Mucosa of rectum (tissue), 2 donors: ENCODE results near the gene MMP11.

Source experiments
- H3K27ac ChIP-seq, 2 donors: one replicate each; pipeline ENCODE4 v1.7.0; 2013; ENCODE audit warnings: inconsistent platforms in 2 of 2, low read depth in 2 of 2, low read length in 2 of 2
- H3K27me3 ChIP-seq, 2 donors: one replicate each; pipeline ENCODE4 v1.7.0; 2013; ENCODE audit warnings: low read length in 2 of 2; ENCODE audit not compliant: control insufficient read depth in 2 of 2, insufficient read depth in 2 of 2
- H3K36me3 ChIP-seq, 2 donors: one replicate each; pipeline ENCODE4 v1.7.0; 2013; ENCODE audit warnings: low read length in 2 of 2; ENCODE audit not compliant: control insufficient read depth in 2 of 2, insufficient read depth in 2 of 2
- H3K4me1 ChIP-seq, 2 donors: one replicate each; pipeline ENCODE4 v1.7.0; 2013; ENCODE audit warnings: low read length in 2 of 2, mild to moderate bottlenecking in 1 of 2; ENCODE audit not compliant: control insufficient read depth in 2 of 2, insufficient read depth in 2 of 2
- H3K4me3 ChIP-seq, 2 donors: one replicate each; pipeline ENCODE4 v1.7.0; 2013; ENCODE audit warnings: low read length in 2 of 2
- H3K9ac ChIP-seq, 2 donors: one replicate each; pipeline ENCODE4 v1.7.0; 2013; ENCODE audit warnings: low read length in 2 of 2, low read depth in 1 of 2, mild to moderate bottlenecking in 1 of 2
- H3K9me3 ChIP-seq, 2 donors: one replicate each; pipeline ENCODE4 v1.7.0; 2013; ENCODE audit warnings: low read length in 2 of 2; ENCODE audit not compliant: control insufficient read depth in 2 of 2
- donor health status: healthy.
- donor health status: Normal muscosa, but diverticular disease.

Gene MMP11

DNA sequence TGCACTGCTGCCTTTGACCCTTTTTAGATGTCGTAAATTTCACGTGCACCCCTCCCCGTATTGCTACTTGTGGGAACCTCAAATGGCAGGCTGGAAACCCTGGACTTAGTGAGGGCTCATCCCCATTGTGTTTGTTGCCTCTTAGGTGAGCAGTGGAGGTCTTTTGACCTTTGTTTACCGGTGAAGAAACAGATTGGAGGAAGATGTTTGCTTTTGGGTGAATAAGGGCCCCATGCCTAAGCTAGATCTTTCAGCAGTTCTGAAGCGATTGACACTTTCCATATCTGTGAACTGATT is 14.9 kb downstream of the MMP11 start:
- Histone ChIP-seq H3K9ac (peak overlapping the region; percentile 71 to 97), H3K4me3 (peak overlapping the region; percentile 91 to 92), H3K4me1 (peaks cover 21 to 33% of the 10 kb centered on the region in 2 donors), H3K27me3 (no peaks in the 10 kb centered on the region), H3K27ac (peak overlapping the region; percentile 99), H3K9me3 (no peaks in the 10 kb centered on the region), H3K36me3 (peaks cover 10 to 16% of the 10 kb centered on the region in 2 donors)

DNA sequence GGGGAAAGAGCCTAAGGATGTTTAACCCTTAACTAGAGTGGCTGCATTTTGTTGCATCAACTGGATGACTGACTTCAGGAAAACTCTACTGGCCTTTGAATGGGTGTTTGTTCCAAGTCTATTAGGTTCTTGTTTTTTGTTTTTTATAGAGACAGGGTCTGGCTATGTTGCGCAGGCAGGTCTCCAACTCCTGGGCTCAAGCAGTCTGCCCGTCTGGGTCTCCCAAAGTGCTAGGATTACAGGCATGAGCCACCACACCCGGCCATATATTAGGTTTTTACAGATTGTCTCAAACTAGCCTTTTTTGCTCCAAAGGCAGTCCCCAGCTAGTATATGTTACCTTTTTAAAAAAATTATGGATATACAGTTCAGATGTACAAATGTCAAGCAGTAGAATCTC is 15.3 kb downstream of the MMP11 start:
- Histone ChIP-seq H3K27ac (no peak overlapping the region), H3K4me1 (peaks cover 21 to 33% of the 10 kb centered on the region in 2 donors), H3K4me3 (peak overlapping the region; percentile 91 to 92), H3K36me3 (peaks cover 12 to 20% of the 10 kb centered on the region in 2 donors), H3K9ac (peak overlapping the region; percentile 71 to 97), H3K27me3 (no peaks in the 10 kb centered on the region), H3K9me3 (no peaks in the 10 kb centered on the region)

DNA sequence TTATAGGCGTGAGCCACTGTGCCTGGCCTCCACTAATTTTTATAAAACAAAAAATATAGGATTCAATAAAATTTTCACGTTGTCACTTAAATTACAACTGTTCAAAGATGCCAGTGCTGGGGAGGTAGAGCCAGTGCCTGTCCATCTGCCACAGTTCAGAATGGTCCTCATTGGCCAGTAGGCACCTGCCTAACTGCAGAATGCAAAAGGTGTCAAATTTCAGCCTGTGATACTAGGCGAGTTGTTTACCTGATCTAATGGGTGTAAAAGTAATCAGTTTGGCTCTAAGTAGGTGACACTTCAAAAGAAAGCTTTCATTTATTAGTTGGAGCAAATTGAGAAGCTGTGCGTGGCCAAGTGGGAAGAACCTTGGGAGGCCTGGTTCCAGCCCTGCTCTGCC is 16.5 kb downstream of the MMP11 start:
- Histone ChIP-seq H3K27me3 (no peaks in the 10 kb centered on the region), H3K36me3 (peaks cover 19 to 26% of the 10 kb centered on the region in 2 donors), H3K4me1 (peaks cover 15 to 23% of the 10 kb centered on the region in 2 donors), H3K9ac (no peak overlapping the region), H3K27ac (no peak overlapping the region), H3K9me3 (no peaks in the 10 kb centered on the region), H3K4me3 (no peak overlapping the region)

DNA sequence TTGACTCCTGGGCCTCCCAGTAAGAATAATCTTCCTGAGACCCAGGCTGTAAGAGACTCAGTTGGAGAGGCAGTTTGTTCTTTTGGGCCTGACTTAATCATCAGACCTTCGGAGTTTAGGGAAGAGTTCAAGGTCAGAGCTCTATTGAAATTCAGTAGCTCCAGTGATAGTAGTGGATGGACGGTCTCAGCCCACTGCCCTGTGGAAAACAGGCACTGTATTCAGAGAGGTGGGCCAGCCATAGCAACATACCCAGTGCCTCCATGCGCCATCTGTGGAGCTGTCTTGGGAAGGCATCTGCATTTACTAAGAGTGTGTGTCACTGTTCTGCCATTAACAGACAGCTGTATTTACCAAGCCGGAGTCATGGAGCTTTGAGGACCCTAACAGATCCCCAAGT is 17.0 kb downstream of the MMP11 start:
- H3K9me3 ChIP-seq, result no peaks in the 10 kb centered on the region
- H3K36me3 ChIP-seq, result peaks cover 24 to 31% of the 10 kb centered on the region in 2 donors
- no peak overlapping the region for H3K27ac ChIP-seq
- no peak overlapping the region for H3K9ac ChIP-seq
- no peaks in the 10 kb centered on the region for H3K27me3 ChIP-seq
- H3K4me3 ChIP-seq, result no peak overlapping the region
- H3K4me1 ChIP-seq, result peaks cover 11 to 19% of the 10 kb centered on the region in 2 donors

DNA sequence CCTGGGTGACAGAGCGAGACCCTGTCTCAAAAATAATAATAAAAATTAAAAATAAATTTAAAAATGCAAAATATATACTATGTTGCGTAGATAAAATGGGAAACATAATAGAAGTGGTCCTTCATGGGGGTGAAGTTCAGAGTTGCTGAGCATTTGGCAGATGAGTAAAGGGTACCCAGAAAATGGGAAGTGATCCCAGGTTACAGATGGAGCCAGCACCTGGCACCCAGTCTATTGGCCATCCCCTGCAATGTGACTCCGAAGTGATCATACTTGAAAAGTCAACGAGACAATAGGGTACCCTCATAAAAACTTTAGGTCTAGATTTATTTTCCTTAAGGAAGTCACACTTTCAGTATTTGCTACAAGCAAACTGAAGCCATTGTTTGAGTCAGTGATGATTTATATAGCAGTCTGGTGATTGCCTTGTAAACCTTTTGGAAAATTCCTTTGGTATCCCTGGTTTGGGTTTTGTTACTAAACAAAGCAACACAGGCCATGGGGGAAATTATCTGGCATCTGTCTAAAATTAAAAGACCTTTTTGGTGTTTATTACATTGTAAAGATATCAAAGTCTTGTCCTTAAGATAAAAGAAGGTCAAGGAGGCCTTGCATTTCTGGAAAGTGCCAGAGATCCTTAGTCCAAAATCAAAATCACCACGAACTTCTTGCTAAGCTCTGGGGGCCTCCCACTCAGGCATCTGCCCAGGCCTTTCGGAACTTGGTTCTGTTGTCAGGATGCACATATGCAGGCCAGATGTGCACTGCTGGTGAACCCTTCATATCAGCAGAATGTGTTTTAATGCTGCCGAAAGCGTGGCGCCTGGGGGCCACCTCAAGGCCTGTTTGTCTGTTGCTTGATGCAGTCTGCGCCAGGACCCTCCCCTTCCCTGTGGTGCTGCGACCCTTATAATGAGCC is 18.4 kb downstream of the MMP11 start:
- H3K4me3 ChIP-seq, result no peak overlapping the region
- peaks cover 11 to 19% of the 10 kb centered on the region in 2 donors for H3K4me1 ChIP-seq
- H3K27ac ChIP-seq, result no peak overlapping the region
- H3K36me3 ChIP-seq, result peaks cover 27 to 37% of the 10 kb centered on the region in 2 donors
- no peak overlapping the region for H3K9ac ChIP-seq
- no peaks in the 10 kb centered on the region for H3K9me3 ChIP-seq
- H3K27me3 ChIP-seq, result no peaks in the 10 kb centered on the region

DNA sequence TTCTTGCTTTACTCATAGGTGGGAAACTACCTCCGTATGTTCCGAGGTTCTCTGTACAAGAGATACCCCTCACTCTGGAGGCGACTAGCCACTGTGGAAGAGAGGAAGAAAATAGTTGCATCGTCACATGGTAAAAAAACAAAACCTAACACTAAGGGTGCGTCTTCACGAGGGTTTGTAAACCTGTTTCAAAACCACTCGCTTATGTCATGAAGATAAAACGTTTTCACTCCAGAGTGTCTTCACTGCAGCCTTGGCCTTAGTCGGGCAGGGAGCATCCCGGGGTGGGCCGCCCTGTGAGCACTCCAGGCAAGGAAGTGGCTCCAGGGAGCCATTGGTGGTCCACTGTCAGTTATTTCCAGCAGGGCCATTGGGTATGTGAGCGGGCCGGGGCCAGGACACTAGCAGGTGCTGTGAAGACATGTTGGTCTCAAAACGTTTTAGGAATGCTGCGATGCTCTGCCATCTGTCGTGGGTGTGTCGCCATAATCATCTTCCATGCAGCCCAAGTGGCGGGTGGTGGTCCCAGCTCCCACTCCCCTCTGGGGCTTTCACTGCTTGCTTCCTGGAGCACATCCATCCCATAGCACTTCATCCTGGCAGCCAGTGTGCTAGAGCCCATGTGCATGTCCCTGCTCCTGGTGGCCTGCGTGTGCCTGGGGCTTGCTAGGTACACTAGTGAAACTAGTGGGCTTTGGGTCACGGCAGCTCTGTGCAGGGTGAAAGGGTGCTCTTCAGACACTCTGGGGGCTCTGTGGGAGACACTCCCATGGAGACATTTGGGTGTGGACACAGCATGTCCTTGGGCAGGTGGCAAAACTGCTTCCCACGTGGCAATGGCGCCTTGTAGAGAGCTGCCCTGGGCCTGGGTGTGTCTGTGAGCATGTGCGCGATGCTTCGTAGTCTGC is 19.3 kb downstream of the MMP11 start:
- Histone ChIP-seq H3K9me3 (no peaks in the 10 kb centered on the region), H3K27me3 (no peaks in the 10 kb centered on the region), H3K27ac (no peak overlapping the region), H3K9ac (no peak overlapping the region), H3K36me3 (peaks cover 34 to 44% of the 10 kb centered on the region in 2 donors), H3K4me1 (peaks cover 4 to 16% of the 10 kb centered on the region in 2 donors), H3K4me3 (no peak overlapping the region)

DNA sequence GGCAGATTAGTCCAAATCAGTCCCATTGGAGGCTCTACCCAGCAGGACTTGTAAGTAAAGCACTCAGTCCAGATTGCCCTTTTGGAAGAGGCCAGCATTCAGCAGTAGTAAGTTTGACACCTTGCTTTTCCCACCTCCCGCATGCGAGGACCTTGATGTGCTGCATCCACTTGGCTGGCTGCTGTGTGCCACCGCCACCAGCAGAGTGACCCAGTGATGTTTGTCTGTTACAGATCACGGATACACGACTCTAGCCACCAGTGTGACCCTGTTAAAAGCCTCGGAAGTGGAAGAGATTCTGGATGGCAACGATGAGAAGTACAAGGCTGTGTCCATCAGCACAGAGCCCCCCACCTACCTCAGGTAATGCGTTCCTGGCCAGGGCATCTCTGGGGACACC is 20.7 kb downstream of the MMP11 start:
- peaks cover 39 to 50% of the 10 kb centered on the region in 2 donors for H3K36me3 ChIP-seq

DNA sequence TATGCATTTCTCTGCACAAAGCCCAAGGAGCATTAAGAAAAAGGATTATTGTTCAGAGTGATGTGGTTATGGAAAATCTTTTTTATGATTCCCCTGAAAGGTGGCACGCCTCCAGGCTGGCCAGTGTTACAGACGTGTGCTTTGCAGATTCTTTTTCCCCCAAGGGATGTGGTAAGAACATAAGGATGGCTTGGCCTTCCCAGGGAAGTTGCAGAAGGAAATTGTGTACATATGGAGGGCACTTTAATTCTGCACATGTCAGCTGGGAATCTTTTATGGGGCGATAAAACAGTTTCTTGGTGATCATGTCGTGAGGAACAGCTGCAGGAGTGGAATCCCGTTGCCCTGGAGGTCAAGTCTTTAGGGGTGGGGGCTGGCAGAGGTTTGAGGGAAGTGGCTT is 23.8 kb downstream of the MMP11 start:
- H3K27ac ChIP-seq, result no peak overlapping the region
- no peaks in the 10 kb centered on the region for H3K27me3 ChIP-seq
- H3K36me3 ChIP-seq, result peaks cover 56 to 61% of the 10 kb centered on the region in 2 donors
- no peaks in the 10 kb centered on the region for H3K9me3 ChIP-seq
- H3K4me1 ChIP-seq, result peaks cover 4 to 7% of the 10 kb centered on the region in 2 donors
- no peak overlapping the region for H3K4me3 ChIP-seq
- no peak overlapping the region for H3K9ac ChIP-seq

More for the DNA sequence above, 20.7 kb downstream of the MMP11 start:
- Histone ChIP-seq H3K27me3 (no peaks in the 10 kb centered on the region), H3K9ac (no peak overlapping the region), H3K4me3 (no peak overlapping the region), H3K4me1 (peaks cover 4 to 7% of the 10 kb centered on the region in 2 donors), H3K9me3 (no peaks in the 10 kb centered on the region), H3K27ac (no peak overlapping the region)

DNA sequence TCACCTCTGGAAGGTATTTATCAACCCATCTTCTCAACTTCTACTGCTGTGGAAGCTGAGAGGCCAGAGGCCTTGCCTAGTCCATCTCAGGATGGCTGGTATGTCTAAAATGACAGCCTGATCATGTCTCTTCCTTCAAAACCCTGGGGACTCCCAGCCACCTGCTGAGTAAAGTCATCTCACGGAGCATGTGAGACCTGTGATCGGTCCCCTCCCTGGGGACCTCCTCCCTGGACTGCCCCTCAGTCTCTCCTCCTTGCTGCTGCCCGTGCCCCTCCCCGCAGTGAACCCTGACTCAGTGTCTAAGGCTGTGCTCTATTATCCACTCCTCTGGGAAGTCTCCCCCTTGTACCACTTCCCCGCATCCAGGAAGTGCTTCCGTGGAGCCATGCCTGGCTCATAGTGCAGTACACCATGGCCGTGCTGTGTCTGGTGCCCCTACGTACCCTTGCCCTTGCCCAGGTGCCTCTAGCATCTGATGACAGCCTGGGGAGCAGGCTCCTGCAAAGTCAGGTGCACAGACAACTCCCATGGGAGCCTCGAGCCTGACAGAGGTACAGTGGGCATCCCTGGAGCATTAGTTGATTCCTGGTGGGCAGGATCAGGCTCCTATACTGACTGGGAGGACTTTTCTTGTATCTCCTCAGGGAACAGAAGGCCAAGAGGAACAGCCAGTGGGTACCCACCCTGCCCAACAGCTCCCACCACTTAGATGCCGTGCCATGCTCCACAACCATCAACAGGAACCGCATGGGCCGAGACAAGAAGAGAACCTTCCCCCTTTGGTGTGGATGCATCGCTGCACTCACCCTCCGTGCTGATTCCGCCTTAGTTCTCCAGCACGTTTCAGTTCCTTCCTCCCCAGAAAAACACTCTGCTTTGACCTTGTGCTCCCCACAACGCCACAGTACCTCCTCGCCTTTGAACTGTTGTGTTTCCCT is 27.9 kb downstream of the MMP11 start:
- peak overlapping the region in 1 of 2 donors; percentile 48 for H3K27ac ChIP-seq
- no peak overlapping the region for H3K9ac ChIP-seq
- H3K9me3 ChIP-seq, result no peaks in the 10 kb centered on the region
- peaks cover 63 to 67% of the 10 kb centered on the region in 2 donors for H3K36me3 ChIP-seq
- H3K4me1 ChIP-seq, result peaks cover 0 to 2% of the 10 kb centered on the region in 2 donors
- H3K4me3 ChIP-seq, result no peak overlapping the region
- H3K27me3 ChIP-seq, result no peaks in the 10 kb centered on the region
